HG02938 (cell line): ENCODE measurements around the gene AMBRA1.

Source experiments
- ATAC-seq: cut with Tn5 transposase; IDR thresholded peaks from one replicate; pipeline ENCODE4 v1.9.1; 2021; ENCODE audit warnings: mild to moderate bottlenecking, moderate library complexity; ENCODE audit not compliant: unreplicated experiment

AMBRA1 gene

GRCh38 chr11:46511342-46511741 is 82.5 kb downstream of the AMBRA1 start:
- ATAC-seq = no peak

GRCh38 chr11:46508360-46508759 is 85.5 kb downstream of the AMBRA1 start:
- ATAC-seq = no peak

GRCh38 chr11:46506483-46506791 is 87.4 kb downstream of the AMBRA1 start:
- ATAC-seq = no peak

- ATAC-seq = no peak
These were observed 87.9 kb downstream of the AMBRA1 start for GRCh38 chr11:46505741-46506482.

GRCh38 chr11:46504817-46505613 is 88.8 kb downstream of the AMBRA1 start:
- no peak for ATAC-seq

GRCh38 chr11:46499821-46500220 is 94.0 kb downstream of the AMBRA1 start:
- no peak for ATAC-seq

- no peak for ATAC-seq
These were observed 94.9 kb downstream of the AMBRA1 start for GRCh38 chr11:46498968-46499367.

- no peak for ATAC-seq
These were observed 95.6 kb downstream of the AMBRA1 start for GRCh38 chr11:46498179-46498578.

- ATAC-seq = no peak
These were observed 96.3 kb downstream of the AMBRA1 start for GRCh38 chr11:46497498-46497897.

- no peak for ATAC-seq
These were observed 100.0 kb downstream of the AMBRA1 start for GRCh38 chr11:46493791-46494190.

GRCh38 chr11:46492532-46492931 is 101.3 kb downstream of the AMBRA1 start:
- no peak for ATAC-seq

GRCh38 chr11:46491661-46492330 is 102.0 kb downstream of the AMBRA1 start:
- no peak for ATAC-seq

GRCh38 chr11:46490666-46491065 is 103.2 kb downstream of the AMBRA1 start:
- ATAC-seq = no peak

GRCh38 chr11:46489656-46490560 is 103.9 kb downstream of the AMBRA1 start:
- ATAC-seq = no peak

- ATAC-seq = no peak
These were observed 107.9 kb downstream of the AMBRA1 start for GRCh38 chr11:46485856-46486443.

- ATAC-seq = no peak
These were observed 109.7 kb downstream of the AMBRA1 start for GRCh38 chr11:46484101-46484500.

- ATAC-seq = no peak
These were observed 112.9 kb downstream of the AMBRA1 start for GRCh38 chr11:46480909-46481308.

- ATAC-seq = no peak
These were observed 113.6 kb downstream of the AMBRA1 start for GRCh38 chr11:46480166-46480726.

- no peak for ATAC-seq
These were observed 114.2 kb downstream of the AMBRA1 start for GRCh38 chr11:46479601-46480000.

- ATAC-seq = no peak
These were observed 115.6 kb downstream of the AMBRA1 start for GRCh38 chr11:46478196-46478595.
